8988T (cell line): ENCODE data around the gene PTPRE.
"Not testable (repeated sequence)": the region's sequence is repeated elsewhere in the genome, so short reads cannot be mapped to it uniquely, and the experiment has no call there.

Experiments
- DNase-seq: peaks from one replicate; pipeline ENCODE4 v3.0.0; 2011

The PTPRE gene

GRCh38 chr10:127984945-127985344, 78.0 kb downstream of the PTPRE start:
- no peak for DNase-seq

- DNase-seq = no peak
Observed at GRCh38 chr10:127986531-127987466, 79.9 kb downstream of the PTPRE start.

- DNase-seq = no peak
Observed at GRCh38 chr10:127987467-127988380, 80.8 kb downstream of the PTPRE start.

GRCh38 chr10:127989481-127990012, 82.6 kb downstream of the PTPRE start:
- DNase-seq = no peak

- DNase-seq = not testable (repeated sequence)
Observed at GRCh38 chr10:127990132-127990788, 83.4 kb downstream of the PTPRE start.

- DNase-seq = no peak
Observed at GRCh38 chr10:127990846-127991542, 84.1 kb downstream of the PTPRE start.

GRCh38 chr10:127991543-127992255, 84.8 kb downstream of the PTPRE start:
- no peak for DNase-seq

- DNase-seq = no peak
Observed at GRCh38 chr10:127992376-127992775, 85.5 kb downstream of the PTPRE start.

- no peak for DNase-seq
Observed at GRCh38 chr10:127993056-127993690, 86.3 kb downstream of the PTPRE start.

- no peak for DNase-seq
Observed at GRCh38 chr10:127995939-127996338, 89.0 kb downstream of the PTPRE start.

- DNase-seq = no peak
Observed at GRCh38 chr10:127996586-127996985, 89.7 kb downstream of the PTPRE start.

GRCh38 chr10:127997271-127997670, 90.4 kb downstream of the PTPRE start:
- no peak for DNase-seq

- DNase-seq = no peak
Observed at GRCh38 chr10:127997937-127998336, 91.0 kb downstream of the PTPRE start.

- no peak for DNase-seq
Observed at GRCh38 chr10:127998501-127999144, 91.7 kb downstream of the PTPRE start.

- no peak for DNase-seq
Observed at GRCh38 chr10:127999297-128000129, 92.6 kb downstream of the PTPRE start.

GRCh38 chr10:128000471-128001362, 93.8 kb downstream of the PTPRE start:
- no peak for DNase-seq

GRCh38 chr10:128001363-128001745, 94.5 kb downstream of the PTPRE start:
- no peak for DNase-seq

GRCh38 chr10:128001849-128002248, 94.9 kb downstream of the PTPRE start:
- DNase-seq = no peak
